Endothelial cell of umbilical vein (primary cell): ENCODE results near the gene CAV1. TPM values are rescaled to one million over a fixed set of nuclear protein-coding genes. Genes with fewer than 3 reads are reported as not detected.

ENCODE experiments used
- BruUV-seq: library from RNA; stranded (reverse); fragments of 400-500 nt; replicated peaks from 2 replicates; lab custom pipeline; 2021; lab: Mats Ljungman, UMichigan
- CTCF ChIA-PET: fragments of 300-600, 350-600 bp; sonication (Branson Sonifier 250); formaldehyde crosslinking; loops from one replicate; lab custom pipeline; 2021; ENCODE audit warnings: antibody characterized with exemption, inconsistent platforms; lab: Charles Lee
- POLR2A ChIA-PET: fragments of 300-600, 350-600 bp; sonication (Branson Sonifier 250); formaldehyde crosslinking; loops from one replicate; lab custom pipeline; 2021; ENCODE audit warnings: antibody characterized with exemption, inconsistent platforms; lab: Charles Lee
- DNase-seq: peaks from one replicate; pipeline ENCODE4 v3.0.0-alpha.2; 2011; ENCODE audit warnings: low read depth, low spot score
- FAIRE-seq: peaks from 2 replicates; lab custom pipeline; 2011; peaks lifted over from hg19 to GRCh38; lab: Jason Lieb, UNC
- H2AFZ ChIP-seq: 2 replicates; pipeline ENCODE4 v1.6.0; 2012; ENCODE audit warnings: low read depth, low read length, control low read depth, inconsistent platforms
- H3K27ac ChIP-seq: 2 replicates; pipeline ENCODE4 v1.5.1; 2011; ENCODE audit warnings: low read depth, mild to moderate bottlenecking, control low read depth, low read length, moderate library complexity; ENCODE audit not compliant: insufficient read depth
- H3K27me3 ChIP-seq, 2 experiments: 2 replicates each; pipeline versions ENCODE4 v1.6.0 to v1.6.1; 2011; ENCODE audit warnings: low read length in 2 of 2, mixed read lengths in 1 of 2; ENCODE audit not compliant: control insufficient read depth in 2 of 2, insufficient read depth in 2 of 2
- H3K36me3 ChIP-seq, 2 experiments: 2 replicates in 1 of 2; 3 replicates in 1 of 2; pipeline ENCODE4 v1.5.1; 2011; ENCODE audit warnings: low read length in 2 of 2, mild to moderate bottlenecking in 1 of 2, moderate library complexity in 1 of 2; ENCODE audit not compliant: control insufficient read depth in 2 of 2, insufficient read depth in 2 of 2; ENCODE audit errors: extremely low read depth in 1 of 2
- H3K4me1 ChIP-seq: 3 replicates; pipeline ENCODE4 v1.5.1; 2011; ENCODE audit warnings: mild to moderate bottlenecking, low read length; ENCODE audit not compliant: control insufficient read depth, insufficient read depth; ENCODE audit errors: extremely low read depth
- H3K4me2 ChIP-seq: 2 replicates; pipeline ENCODE4 v1.6.1; 2011; ENCODE audit warnings: low read length, control low read depth, mixed read lengths; ENCODE audit not compliant: insufficient read depth
- H3K4me3 ChIP-seq, 3 experiments: fragments of 200-600 bp in 1 of 3; sonication (generic), shearing (Covaris generic) in 1 of 3; replicated peaks in 1 of 3; 2 replicates each; pipeline ENCODE4 v1.5.1; 2011 to 2016; ENCODE audit warnings: control low read depth in 3 of 3, low read length in 3 of 3, mild to moderate bottlenecking in 2 of 3, inconsistent platforms in 1 of 3, low read depth in 1 of 3, moderate library complexity in 1 of 3; ENCODE audit not compliant: insufficient read depth in 1 of 3
- H3K79me2 ChIP-seq: 2 replicates; pipeline ENCODE4 v1.6.0; 2012; ENCODE audit warnings: low read length, inconsistent platforms; ENCODE audit not compliant: control insufficient read depth, insufficient read depth
- H3K9ac ChIP-seq: replicated peaks from 2 replicates; pipeline ENCODE3; 2011; ENCODE audit warnings: low read length, control low read depth; ENCODE audit not compliant: insufficient read depth; ENCODE audit errors: extremely low read depth
- H3K9me1 ChIP-seq: replicated peaks from 3 replicates; pipeline ENCODE4 v1.6.0; 2011; ENCODE audit warnings: mild to moderate bottlenecking, low read length; ENCODE audit not compliant: control insufficient read depth, insufficient read depth; ENCODE audit errors: extremely low read depth
- H3K9me3 ChIP-seq: replicated peaks from 2 replicates; pipeline ENCODE4 v1.5.1; 2012; ENCODE audit warnings: low read length, inconsistent platforms; ENCODE audit not compliant: control insufficient read depth, insufficient read depth
- H4K20me1 ChIP-seq: replicated peaks from 2 replicates; pipeline ENCODE3; 2011; ENCODE audit warnings: mild to moderate bottlenecking, low read length; ENCODE audit not compliant: control insufficient read depth, insufficient read depth; ENCODE audit errors: extremely low read depth
- CTCF ChIP-seq, 2 donors: IDR thresholded peaks; 1 replicate in 1 of 2; 2 replicates in 1 of 2; pipeline ENCODE4 v1.5.1; 2011; ENCODE audit warnings: low read length in 2 of 2, mild to moderate bottlenecking in 2 of 2, moderate library complexity in 2 of 2, control low read depth in 1 of 2, inconsistent platforms in 1 of 2, low read depth in 1 of 2; ENCODE audit not compliant: insufficient read depth in 1 of 2; ENCODE audit errors: extremely low read depth in 1 of 2
- EZH2 ChIP-seq: IDR thresholded peaks from 2 replicates; pipeline ENCODE4 v1.6.1; 2012; ENCODE audit warnings: borderline replicate concordance, low read depth, mild to moderate bottlenecking, moderate library complexity, low read length, inconsistent platforms; ENCODE audit not compliant: severe bottlenecking
- FOS ChIP-seq: IDR thresholded peaks from 2 replicates; pipeline ENCODE4 v1.6.1; 2011; ENCODE audit warnings: mild to moderate bottlenecking, low read length, moderate library complexity, borderline replicate concordance; ENCODE audit not compliant: insufficient read depth
- GATA2 ChIP-seq: IDR thresholded peaks from 2 replicates; pipeline ENCODE4 v1.7.0; 2011; ENCODE audit warnings: low read depth, mild to moderate bottlenecking, moderate library complexity, mixed read lengths, low read length; ENCODE audit not compliant: insufficient read length, insufficient read depth
- JUN ChIP-seq: IDR thresholded peaks from 2 replicates; pipeline ENCODE4 v1.6.1; 2011; ENCODE audit warnings: borderline replicate concordance, low read depth; ENCODE audit not compliant: insufficient read length, insufficient read depth
- MYC ChIP-seq: IDR thresholded peaks from one replicate; pipeline ENCODE4 v1.6.1; 2011; ENCODE audit warnings: mild to moderate bottlenecking, low read depth, low read length
- POLR2A ChIP-seq: IDR thresholded peaks from 2 replicates; pipeline ENCODE4 v1.6.1; 2012; ENCODE audit warnings: low read depth, mild to moderate bottlenecking, control low read depth, low read length
- POLR2AphosphoS5 ChIP-seq: IDR thresholded peaks from 2 replicates; pipeline ENCODE4 v1.6.1; 2012; ENCODE audit warnings: low read depth, mild to moderate bottlenecking, control low read depth, low read length, moderate library complexity; ENCODE audit not compliant: insufficient read depth
- dilution Hi-C: fragments of 300-500 bp; cut with MboI; formaldehyde crosslinking; loops from one replicate; pipeline ENCODE4 v1.15.0; 2019; ENCODE audit warnings: low sequenced_read_pairs; ENCODE audit not compliant: extremely low pct_ligation_motif_present
- intact Hi-C: fragments of 100-400 bp; cut with micrococcal nuclease; formaldehyde crosslinking; loops from one replicate; pipeline ENCODE4 v1.10.0; 2022
- polyA plus RNA-seq, 4 experiments: library from polyadenylated mRNA; depleted of rRNA in 3 of 4; stranded (reverse) in 3 of 4; unstranded in 1 of 4; fragments of >200 nt; gene quantifications; 2 replicates each; pipeline versions ENCODE4 v1.2.1 to v1.2.3, GENCODE V29; 2011 to 2012; ENCODE audit warnings: missing spikeins in 1 of 4
- total RNA-seq: library from RNA; stranded (reverse); gene quantifications from 2 replicates; pipeline ENCODE4 v1.2.3, GENCODE V29; 2021
- TF ChIP-seq, protein P1 (sequence below): IDR thresholded peaks from 2 replicates; pipeline ENCODE4 v1.6.1; 2011; ENCODE audit not compliant: insufficient read depth, insufficient read length

CAV1 gene
- total and polyA plus RNA-seq, 2 donors (not counting 3 experiments of a cell fraction or from before 2014, with no cell fraction given) = 1,483 to 3,129 TPM

DNA sequence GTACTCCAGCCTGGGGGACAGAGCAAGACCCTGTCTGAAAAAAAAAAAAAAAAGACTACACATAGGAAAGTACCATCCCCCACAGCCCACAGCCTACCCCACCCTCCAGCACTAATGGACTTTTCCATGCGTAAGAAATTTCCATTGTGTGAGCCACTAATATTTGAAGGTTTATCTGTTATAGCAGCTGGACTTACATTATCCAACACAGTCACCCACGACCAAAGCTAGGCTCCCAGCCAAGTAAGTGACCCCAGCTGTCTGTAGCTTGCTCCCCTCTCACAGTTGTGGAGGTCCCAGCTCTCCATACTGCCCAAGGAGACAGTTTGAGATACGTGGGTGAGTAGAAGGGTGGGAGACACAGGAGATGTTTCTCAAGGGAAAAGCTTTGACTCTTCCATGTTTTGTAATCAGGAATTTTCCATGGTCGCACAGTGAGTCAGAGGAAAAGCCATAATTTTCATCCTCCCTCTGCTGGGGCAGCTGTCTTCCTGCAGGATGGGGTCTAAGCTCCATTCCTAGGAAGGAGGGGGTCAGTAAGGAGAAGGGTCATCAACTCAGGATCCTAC is 57.4 kb downstream of the CAV1 start:
- FAIRE-seq (no peak), DNase-seq (peak; percentile 94)
- Histone ChIP-seq H2AFZ (peak overlapping the region; percentile 60), H3K27me3 (no peaks in the 10 kb centered on the region), H3K9ac (no peak overlapping the region), H3K36me3 (no peaks in the 10 kb centered on the region), H3K9me1 (no peaks in the 10 kb centered on the region), H3K27ac (peak overlapping the region; percentile 34), H3K79me2 (no peaks in the 10 kb centered on the region), H3K4me1 (peaks cover 28% of the 10 kb centered on the region), H4K20me1 (no peaks in the 10 kb centered on the region), H3K4me3 (no peak overlapping the region), H3K9me3 (no peaks in the 10 kb centered on the region), H3K4me2 (no peak overlapping the region)
- BruUV-seq = TSS peak; percentile 43
- ChIA-PET CTCF (interaction anchor here (0.5 to 2.1 kb wide), 24 partner anchors 8 to 411 kb away, joined by 3 to 16 read pairs (median 5); partner anchors contain the start of gene CAV2), POLR2A (interaction anchor here (1.3 kb wide), 1 partner anchor 56 kb away, joined by 3 read pairs; no protein-coding TSS in a partner anchor)
- dilution Hi-C loops = no loop called here
- TF ChIP-seq EZH2 (no peak), JUN (peak; percentile 57), POLR2A (no peak), POLR2AphosphoS5 (peak; percentile 29), FOS (peak; percentile 64), GATA2 (no peak), MYC (no peak), CTCF (IDR thresholded peaks at IDR 0.05; ENCODE audit: extremely low read depth in 1 of 2, insufficient read depth in 1 of 2, low read depth in 1 of 2, low read length in 2 of 2) (peak; percentile 28 to 29)
- TF ChIP-seq, protein P1, sequence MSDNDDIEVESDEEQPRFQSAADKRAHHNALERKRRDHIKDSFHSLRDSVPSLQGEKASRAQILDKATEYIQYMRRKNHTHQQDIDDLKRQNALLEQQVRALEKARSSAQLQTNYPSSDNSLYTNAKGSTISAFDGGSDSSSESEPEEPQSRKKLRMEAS = no peak
- intact Hi-C loops = no loop called here
